GM12873 (cell line): Measurements from ENCODE around the gene NRXN3.

Source experiments
- TF ChIP-seq, protein P1 (sequence below): IDR thresholded peaks from 2 replicates; pipeline ENCODE4 v1.5.1; 2012; ENCODE audit warnings: low read depth, mild to moderate bottlenecking, moderate library complexity, low read length, control low read depth; ENCODE audit not compliant: insufficient read depth; ENCODE audit errors: missing control alignments

Gene NRXN3

DNA sequence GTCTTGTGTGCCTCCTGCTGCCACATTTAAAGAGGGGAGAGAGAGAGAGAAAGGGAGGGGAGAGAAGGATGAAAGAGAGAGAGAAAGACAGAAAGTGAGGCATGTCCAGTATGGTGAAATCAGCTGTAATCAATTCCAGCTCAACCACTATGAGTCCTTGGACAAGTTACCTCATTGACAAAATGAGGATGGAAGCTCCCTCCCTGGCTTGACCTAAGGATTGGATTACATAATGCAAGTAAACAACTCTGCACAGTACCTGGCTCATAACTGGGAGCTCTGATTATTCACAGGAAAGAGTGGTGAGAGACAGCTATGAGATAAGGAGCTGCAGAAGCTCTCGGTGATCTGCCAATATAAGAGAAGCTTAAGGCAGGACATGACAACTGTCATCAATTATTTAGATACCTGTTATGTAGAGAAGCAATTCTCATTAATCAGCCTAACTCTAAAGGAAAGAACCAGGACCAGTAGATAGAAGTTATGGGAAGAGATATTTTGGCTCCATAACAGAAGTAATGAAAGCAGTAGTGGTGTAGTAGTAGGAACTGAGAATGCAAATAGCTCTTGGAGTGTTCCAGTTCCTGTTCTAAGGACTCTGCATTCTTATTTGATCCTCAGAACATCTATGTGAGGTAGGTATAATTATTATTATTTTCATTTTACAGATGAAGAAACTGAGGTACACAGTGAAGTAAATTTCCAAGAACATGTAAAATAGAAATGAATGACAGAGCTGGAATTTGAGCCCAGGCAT, 1249.6 kb downstream of the NRXN3 start:
- TF ChIP-seq, protein P1, sequence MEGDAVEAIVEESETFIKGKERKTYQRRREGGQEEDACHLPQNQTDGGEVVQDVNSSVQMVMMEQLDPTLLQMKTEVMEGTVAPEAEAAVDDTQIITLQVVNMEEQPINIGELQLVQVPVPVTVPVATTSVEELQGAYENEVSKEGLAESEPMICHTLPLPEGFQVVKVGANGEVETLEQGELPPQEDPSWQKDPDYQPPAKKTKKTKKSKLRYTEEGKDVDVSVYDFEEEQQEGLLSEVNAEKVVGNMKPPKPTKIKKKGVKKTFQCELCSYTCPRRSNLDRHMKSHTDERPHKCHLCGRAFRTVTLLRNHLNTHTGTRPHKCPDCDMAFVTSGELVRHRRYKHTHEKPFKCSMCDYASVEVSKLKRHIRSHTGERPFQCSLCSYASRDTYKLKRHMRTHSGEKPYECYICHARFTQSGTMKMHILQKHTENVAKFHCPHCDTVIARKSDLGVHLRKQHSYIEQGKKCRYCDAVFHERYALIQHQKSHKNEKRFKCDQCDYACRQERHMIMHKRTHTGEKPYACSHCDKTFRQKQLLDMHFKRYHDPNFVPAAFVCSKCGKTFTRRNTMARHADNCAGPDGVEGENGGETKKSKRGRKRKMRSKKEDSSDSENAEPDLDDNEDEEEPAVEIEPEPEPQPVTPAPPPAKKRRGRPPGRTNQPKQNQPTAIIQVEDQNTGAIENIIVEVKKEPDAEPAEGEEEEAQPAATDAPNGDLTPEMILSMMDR: no peak

DNA sequence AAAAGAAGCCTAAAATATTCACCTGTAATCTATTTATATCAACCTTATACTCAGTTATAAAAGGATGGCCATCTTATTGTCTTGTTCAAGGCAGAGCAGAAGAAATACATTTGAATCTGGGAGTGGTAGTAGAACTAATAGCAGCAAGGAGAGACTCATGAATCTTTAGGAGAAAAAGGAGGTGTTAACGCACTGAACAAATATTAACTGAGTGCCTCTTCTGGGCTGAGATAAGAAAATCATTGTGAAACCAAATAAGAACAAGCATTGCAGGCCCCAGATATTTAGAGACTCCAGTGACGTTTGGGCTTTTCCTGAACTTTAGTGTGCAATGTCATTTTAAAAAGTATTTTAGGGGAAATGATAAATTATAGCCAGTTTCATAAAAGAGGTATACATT, 1250.6 kb downstream of the NRXN3 start:
- TF ChIP-seq, protein P1: no peak

DNA sequence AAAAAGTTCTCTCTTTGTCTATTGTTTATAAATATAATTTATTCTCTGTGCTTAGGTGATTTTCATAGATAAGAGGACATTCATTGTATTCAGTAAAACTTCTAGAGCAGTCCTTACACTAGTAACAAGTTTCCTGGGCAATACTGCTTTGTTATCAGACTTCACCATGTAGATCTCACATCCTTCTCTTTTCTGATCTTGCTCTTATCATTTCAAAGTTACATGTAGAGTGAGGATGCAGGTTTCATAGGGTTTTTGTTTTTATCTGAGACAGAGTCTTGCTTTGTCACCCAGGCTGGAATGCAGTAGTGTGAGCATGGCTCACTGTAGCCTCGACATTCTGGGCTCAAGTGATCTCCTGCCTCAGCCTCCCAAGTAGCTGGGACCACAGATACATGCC, 1251.6 kb downstream of the NRXN3 start:
- TF ChIP-seq, protein P1: no peak

DNA sequence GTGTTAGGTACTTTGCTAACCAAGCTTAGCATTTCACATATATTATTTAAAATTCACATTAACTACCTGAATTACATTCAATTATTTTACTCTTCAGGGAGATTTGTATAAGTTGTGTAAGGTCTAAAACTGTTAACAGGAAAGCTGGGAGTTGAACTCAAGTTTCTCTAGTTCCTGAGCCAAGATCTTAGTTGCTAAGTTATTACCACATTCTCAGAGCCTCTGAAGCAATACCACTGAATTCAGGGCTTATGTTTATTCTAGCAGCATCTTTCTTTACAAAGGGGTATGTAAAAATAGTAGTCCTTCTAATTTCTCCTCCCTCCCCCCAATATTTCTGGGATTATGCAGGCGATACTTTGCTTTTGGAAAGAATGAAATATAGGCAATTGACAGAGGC, 1254.3 kb downstream of the NRXN3 start:
- TF ChIP-seq, protein P1: no peak

DNA sequence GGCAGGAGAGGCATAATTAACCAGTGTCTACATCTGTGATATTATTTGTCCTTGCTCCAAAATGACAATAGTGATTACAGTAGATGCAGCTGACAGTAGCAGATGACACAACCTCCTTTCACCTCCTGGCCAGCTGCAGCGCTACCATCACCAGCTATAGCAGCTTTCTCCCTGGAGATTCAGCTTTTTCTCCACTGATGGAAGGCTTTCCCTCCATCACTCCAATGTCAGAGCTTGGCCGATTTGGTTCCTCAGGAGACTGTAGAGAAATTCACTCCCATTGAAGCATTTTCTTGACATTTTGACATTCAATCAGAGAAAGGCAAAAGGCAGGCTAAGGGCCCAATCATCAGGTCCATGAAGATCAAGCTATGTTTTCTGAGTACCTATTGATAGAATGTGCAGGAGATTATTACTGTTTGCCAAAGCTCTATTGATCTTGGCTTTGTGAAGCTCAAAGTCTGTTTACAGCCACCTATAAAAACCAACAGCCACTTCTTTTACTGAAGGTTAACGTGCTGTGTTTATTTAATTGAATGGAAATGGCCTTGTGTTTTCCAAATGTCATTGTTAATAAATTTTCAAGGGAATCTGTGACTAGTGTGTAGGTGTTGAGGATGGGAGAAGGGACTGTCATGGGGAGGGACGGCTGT, 1256.1 kb downstream of the NRXN3 start:
- TF ChIP-seq, protein P1: no peak

DNA sequence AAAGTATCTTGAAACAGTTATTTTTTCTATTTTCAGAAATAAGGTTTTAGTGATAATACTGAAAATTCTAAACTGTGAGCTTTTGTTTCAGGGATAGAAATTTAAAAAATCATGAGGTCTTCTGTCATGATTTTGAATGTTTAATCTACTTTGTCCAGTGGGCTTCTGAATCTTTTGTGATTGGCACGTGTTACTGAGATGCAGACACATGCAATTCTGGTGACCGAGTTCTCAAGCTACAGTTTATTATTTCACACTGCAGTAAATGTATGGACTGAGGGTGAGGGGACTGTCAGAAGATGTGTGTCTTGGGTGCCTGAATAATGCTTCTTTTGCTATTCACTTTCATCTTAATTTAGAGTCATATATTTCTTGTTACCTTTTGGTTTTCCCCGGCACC, 1262.5 kb downstream of the NRXN3 start:
- TF ChIP-seq, protein P1: no peak

DNA sequence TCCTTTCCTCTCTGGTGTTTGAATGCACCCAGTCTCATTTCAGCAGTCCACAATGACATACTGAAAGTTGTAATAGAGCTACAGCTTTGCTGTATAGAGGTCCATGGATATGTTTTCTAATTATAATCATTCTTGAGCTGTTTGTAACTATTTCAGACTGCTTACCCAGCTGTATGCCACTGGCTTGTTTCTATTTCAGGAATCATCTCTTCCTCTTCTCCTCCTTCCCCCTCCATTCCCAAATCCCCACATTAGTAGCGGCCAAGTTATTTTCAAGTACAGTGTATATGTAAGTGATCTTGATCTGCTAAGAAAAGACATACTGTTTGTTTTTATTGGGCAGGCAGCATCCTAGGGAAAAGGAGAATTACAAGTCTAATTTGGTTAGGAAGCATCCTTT, 1266.2 kb downstream of the NRXN3 start:
- TF ChIP-seq, protein P1: no peak
